Globus pallidus (tissue), 1 donor: Measurements from ENCODE around the gene COX14.
"Not testable (repeated sequence)": the region's sequence is repeated elsewhere in the genome, so short reads cannot be mapped to it uniquely, and the experiment has no call there.

ENCODE experiments used
- DNase-seq: peaks from one replicate; pipeline ENCODE4 v3.0.0-alpha.2; 2015; ENCODE audit warnings: low spot score

Gene COX14

DNA sequence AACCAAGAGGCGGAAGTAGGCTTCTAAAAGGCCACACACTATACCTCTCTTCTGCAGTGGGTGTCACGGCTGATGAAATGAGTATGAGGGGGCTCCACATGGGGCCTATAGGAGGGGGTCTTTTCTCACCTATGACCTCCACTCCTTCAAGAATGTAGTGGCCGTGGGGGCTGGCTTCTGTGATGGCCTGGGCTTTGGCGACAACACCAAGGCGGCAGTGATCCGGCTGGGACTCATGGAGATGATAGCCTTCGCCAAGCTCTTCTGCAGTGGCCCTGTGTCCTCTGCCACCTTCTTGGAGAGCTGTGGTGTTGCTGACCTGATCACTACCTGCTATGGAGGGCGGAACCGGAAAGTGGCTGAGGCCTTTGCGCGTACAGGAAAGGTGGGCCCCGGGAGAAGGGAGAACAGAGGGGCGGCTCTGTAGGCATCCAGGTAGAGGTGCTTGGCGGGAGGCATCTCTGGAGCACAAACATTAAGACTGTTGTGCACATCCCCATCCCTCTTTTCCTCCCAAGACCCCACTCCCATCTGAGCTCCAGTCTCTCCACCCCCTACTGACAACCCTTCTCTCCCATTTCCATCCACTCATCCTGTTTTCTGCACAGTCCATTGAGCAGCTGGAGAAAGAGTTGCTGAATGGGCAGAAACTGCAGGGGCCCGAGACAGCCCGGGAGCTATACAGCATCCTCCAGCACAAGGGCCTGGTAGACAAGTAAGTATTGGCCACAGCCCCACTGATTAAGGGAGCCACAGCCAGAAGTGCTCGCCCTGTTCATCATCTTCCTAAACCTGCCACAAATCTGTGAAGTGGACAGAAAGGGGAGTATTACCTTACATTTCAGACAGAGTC, 4.4 kb upstream of the COX14 start:
- no peak for DNase-seq

DNA sequence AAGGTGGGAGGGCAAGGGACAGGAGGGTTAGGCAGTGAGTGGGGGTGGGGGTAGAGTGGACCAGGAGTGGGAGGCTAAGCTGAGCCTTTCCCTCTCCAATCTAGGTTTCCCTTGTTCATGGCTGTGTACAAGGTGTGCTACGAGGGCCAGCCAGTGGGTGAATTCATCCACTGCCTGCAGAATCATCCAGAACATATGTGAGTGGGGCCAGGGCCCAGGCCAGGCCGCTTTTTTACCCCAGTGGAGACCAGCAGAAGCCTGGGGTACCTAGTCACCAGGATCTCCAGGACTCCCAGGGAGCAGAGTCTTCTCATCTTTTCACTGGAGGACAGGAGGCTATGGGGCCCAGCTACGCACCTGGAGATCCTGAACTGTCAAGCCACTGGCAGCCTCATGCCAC, 2.7 kb upstream of the COX14 start:
- DNase-seq, result no peak

DNA sequence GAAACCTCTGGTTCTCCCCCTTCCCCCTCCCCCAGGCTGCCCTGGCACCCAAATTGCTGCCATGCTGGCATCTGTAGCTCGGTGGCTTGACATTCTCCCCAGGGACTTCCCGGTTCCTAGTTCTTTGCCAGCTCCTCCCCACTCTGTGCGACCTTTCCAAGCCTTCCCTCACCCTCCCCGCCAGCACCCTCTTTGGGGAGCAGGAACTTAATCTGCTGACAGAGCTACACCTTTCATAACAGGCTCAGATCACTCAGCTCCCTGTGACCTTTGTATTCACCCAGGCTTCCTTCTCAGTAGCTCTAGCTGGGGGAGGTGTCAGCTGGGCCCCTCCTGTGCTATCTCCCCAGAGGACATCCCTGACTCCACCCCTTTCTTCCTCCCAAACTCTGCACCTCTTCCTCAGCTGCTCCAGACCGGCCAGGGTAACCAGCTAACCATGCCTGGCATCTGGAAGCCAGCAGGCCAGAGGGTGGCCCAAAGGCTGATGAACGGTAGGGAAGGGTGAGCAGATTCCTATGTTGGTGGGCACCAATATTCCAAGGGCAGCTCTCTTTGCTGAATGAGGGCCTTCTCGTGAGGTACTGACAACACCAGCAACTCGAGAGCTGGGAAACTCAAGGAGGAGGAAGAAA, 1.8 kb upstream of the COX14 start:
- DNase-seq, result no peak

DNA sequence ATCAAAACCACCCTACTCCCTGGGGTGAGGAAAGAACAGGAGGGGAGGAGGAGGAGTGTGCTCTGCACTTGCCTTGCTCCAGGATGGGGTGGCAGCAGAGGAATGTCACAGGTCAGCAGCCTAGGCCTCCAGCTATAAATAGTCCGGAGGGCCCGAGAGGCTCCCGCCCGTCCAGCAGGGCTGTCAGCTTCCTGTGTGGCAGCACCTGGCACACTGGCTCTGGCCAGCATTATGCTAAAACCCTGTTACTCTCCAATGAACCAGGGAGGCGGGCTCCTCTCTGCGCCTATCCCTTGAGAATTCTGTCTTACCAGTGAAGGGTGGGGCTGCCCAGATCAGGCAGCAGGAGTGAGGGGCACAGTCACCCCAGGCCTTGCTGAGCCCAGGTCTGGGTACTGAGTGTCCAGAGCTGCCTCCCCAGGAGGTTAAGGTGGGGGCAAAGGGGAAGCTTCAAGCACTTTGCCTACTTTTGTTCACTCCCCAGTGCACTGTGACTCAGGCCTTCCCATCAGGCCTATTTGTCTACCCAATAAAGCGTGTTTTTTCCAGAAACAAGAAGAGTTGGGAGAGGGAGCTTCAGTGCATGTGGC, 1.2 kb upstream of the COX14 start:
- no peak for DNase-seq

DNA sequence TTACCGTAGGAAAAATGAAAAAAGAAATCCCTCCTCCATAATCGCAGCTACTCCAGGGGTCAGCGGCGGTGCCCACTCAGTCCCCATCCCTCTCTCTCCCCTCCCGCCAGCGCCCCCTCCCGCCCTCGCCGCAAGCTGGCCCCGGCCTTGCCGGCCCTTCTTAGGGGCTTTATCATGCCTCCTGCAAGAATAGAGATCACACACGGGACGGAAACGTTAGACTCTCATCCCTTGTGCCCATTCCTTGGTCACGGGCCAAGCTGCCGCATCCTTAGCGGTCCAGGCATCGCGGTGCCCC, 692 bp upstream of the COX14 start:
- no peak for DNase-seq

DNA sequence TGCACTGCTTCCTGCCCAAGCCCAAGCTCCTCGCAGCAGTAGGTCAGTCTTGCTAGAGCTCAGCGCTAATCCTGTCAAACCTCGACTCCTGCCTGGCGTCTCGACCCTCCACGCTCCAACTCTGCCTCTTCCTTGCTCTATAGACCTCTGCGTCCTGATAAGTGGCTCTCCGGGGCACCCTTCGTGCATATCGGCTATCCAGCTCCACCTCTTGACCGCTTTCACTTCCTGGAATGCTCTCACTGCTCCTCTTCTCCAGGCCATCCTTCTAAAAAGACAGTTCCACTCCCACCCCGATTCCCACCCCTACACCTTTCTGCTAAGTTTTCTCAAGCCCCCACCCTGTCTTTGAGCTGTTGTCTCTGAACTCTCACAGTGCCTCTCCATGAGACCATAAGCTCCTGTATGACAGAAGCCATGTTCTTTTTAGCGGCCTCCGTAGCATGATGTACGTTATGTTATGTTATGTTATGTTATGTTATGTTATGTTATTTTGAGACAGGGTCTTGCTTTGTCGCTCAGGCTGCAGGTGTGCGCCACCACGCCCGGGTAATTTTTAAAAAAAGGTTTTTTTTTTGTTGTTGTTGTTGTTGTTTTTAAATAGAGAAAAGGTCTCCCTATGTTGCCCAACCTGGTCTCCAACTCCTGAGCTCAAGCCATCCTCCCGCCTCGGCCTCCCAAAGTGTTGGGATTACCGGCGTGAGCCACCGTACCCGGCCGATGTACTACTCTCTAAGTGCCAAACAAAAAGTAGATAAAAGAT, 601 bp downstream of the COX14 start:
- DNase-seq, result no peak

DNA sequence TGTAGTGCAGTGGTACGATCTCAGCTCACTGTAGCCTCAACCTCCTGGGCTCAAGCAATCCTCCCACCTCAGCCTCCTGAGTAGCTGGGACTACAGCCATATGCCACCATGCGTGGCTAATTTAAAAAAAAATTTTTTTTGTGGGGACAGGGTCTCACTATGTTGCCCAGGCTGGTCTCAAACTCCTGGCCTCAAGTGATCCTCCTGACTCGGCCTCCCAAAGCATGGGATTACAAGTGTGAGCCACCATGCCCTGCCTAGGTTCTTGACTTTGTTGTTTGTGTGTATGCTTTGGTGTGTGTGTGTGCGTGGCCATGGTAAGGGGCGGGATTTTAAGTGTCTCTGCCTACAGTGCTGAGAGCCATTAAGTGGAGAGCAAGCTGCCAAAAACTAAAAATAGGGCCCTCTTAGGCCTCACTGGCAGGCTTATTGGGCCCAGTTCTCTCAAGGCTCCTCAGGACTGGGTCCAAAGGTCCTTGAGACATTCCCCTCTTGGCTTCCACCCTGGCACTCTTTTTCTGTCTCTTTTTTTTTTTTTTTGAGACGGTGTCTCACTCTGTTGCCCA, 5.1 kb downstream of the COX14 start:
- DNase-seq, result peak; percentile 28

DNA sequence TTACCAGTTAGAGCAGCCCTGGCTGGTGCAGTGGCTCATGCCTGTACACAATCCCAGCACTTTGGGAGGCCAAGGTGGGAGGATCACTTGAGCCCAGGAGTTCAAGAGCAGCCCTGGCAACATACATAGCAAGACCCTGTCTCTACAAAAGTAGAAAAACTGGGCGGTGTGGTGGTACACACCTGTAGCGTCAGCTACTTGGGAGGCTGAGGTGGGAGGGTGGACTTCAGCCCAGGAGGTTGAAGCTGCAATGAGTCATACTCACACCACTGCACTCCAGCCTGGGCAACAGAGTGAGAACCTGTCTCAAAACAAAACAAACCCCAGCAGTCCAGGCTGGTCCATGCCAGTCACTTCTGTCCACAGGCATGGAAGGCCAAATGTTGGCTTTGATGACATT, 7.4 kb downstream of the COX14 start:
- DNase-seq, result no peak

DNA sequence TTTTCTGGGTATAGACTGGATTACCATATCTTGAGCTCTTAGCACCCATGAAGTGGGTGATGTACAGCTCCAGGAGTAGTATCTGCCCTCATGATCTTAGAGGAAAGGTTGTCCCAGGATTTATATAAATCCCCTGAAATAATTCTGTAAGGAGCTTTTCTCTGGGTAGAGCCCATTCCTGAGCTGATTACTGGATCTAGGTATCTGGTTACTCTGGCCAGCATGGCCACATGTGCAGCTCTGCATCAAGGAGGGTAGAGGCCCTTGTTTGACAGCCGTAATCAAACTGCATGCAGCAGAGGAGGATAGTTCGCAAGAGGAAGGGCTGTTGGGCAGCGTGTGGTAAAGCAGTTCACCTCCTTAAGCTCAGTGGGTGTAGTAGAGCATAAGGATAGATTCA, 8.5 kb downstream of the COX14 start:
- DNase-seq, result no peak

DNA sequence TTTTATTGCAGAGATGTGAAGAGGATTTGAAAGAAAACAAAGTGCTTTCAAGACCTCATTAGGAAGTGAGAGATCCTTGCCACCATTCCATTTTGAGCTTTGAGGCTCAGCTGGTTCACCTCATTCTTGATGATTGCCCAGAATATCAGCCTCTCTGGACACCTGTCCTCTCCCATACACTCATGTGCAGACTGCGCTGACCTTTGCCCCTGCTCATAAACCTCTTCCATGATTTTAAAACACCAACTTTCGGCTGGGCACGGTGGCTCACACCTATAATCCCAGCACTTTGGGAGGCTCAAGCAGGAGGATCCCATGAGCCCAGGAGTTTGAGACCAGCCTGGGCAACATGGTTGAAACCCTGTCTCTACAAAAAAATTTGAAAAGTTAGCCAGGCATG, 8.9 kb downstream of the COX14 start:
- DNase-seq, result no peak

DNA sequence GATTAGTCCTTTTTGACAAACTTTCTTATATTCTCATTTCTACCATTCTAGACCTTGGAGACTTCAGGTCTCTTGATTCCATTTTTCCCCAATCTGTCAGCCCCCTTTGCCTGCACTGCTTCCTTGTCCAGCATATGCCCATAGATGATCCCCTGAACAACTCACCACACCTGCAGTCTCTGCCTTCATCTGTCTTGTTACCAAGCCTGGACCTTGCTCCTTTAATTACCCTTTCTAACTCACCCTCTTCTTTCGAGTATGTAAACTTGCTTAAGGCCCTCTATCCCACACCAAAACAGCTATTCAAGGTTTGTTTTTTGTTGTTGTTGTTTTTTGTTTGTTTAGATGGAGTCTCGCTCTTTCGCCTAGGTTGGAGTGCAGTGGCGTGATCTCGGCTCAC, 9.6 kb downstream of the COX14 start:
- no peak for DNase-seq

DNA sequence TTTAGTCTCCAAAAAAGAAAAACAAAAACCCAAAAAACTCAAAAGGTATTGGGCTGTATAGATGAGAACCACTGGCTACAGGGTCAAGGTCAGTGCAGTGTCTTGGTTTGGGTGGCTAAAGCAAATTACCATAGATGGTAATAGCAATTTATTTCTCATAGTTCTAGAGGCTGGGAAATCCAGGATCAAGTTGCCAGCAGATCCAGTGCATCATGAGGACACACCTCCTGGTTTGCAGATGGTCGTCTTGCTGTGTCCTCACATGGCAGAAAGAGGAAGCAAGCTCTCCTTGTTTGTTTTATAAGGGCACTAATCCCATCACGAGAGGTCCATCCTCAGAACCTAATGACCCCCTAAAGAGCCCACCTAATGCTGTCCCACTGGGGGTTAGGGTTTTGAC, 11.2 kb downstream of the COX14 start:
- DNase-seq, result no peak

DNA sequence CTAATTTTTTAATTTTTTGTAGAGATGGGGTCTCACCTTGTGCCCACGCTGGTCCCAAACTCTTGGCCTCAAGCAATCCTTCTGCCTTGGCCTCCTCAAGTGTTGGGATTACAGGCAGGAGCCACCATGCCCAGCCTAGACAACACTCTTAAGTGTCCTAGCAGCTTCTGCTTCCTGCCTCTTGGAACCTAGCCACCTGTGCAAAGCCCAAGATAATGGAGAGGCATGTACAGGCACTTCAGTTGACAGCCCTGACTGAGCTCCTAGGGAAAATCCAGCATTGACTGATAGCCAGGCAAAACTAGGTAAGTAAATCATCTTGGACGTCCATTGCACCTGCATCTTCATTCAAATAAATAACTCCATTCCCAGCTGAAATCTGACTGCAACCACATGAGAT, 15.5 kb downstream of the COX14 start:
- no peak for DNase-seq

DNA sequence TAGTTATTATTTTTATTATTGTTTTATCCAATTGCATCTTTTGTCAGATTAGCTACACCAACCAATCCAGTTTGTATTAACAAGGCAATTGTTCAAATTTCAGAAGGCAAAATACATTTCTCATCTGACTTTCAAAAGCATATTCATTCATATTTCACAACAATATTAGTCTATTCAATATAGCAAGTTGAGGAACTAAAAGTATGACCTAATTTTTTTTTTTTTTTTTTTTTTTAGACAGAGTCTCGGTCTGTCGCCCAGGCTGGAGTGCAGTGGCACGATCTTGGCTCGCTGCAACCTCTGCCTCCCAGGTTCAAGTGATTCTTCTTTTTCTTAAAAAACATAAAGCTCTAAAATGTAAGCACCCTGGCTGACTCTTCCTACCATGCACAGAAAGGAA, 17.3 kb downstream of the COX14 start:
- DNase-seq, result no peak

DNA sequence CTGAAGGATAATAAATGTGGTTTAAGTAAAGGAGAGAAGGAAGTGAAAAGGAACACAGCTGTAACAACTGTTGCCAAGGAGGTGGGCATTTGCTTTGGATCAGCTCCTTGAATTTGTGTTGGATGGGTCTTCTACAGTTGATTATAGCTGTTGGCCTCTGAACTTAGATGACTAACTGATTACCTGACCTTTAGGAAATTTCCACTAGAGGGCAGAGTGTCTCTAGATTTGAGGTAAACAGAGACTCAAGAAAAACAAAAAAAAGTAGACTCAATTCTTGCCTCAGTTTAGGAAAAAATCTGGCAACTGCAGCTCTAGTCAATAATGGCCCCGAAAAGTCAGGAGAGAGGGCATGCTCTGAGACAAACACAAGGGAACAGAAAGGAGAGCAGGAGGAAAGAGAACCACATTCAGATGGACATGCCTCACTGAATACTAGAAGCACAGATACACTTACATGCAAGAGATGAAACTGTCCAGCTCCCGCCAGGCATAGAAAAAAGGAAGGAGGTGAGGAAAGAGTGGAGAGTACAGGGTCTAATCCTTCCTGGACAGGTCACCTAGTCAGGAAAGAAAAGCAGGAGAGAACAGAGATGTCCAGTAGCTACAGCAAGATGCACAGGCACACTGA, 20.6 kb downstream of the COX14 start:
- DNase-seq, result no peak

DNA sequence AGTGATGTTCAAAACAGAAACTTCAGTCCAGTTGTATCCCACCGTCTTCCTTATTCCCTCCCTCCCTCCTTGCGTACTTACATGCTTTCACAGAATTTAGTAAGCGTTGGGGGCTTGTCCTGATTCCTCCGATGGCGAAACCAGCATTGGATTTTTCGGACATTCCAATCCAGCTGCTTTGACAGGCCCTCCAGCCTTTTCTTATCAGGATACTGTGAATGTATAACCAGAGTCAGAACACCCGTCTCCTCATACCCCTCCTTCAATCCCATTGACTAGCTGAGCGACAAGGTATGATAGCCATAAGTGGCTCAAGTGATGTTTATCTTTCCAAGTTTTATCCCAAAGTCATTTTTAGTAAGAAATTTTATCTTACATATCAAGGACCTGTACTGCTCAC, 31.0 kb downstream of the COX14 start:
- DNase-seq, result no peak

DNA sequence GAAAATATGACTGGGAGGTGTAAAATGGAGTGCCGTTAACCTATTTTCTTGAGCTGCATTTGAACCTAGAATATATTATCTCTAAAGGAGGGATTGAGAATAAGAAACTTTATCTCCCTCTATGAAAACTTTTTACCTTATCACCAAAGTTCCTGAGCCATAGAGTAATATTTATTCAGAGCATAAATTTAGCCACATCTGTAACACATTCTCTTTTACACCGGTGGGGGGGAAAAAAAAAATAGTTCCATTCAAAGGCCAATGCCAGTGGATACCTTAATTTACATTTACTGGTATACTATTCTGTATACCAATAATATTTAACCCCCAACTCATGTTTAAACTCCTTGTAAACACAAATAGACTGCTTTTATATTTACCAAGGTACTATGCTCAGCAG, 33.4 kb downstream of the COX14 start:
- DNase-seq, result no peak

DNA sequence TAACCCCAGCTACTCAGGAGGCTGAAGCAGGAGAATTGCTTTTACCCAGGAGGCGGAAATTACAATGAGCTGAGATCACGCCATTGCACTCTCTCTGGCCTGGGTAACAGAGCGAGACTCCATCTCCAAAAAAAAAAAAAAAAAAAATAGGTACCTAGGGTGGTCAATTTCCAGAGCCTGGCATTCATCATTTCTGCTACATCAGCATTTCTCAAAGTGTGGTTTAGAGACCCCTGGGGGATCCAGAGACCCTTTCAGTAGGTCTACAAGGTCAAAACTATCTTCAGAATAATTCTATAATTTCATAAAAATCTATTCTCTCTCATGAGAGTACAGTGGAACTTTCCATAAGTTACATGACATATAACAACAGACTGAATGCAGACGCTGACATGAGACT, 35.2 kb downstream of the COX14 start:
- no peak for DNase-seq

DNA sequence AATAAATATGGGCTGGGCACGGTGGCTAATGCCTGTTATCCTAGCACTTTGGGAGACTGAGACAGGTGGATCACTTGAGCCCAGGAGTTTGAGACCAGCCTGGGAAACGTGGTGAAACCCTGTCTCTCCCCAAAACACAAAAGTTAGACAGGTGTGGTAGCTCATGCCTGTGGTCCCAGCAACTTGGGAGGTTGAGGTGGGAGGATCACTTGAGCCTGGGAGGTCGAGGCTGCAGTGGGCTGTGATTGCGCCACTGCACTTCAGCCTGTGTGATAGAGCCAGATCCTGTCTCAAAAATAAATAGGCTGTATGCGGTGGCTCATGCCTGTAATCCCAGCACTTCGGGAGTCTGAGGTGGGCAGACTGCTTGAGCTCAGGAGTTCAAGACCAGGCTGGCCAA, 36.0 kb downstream of the COX14 start:
- DNase-seq, result not testable (repeated sequence)

DNA sequence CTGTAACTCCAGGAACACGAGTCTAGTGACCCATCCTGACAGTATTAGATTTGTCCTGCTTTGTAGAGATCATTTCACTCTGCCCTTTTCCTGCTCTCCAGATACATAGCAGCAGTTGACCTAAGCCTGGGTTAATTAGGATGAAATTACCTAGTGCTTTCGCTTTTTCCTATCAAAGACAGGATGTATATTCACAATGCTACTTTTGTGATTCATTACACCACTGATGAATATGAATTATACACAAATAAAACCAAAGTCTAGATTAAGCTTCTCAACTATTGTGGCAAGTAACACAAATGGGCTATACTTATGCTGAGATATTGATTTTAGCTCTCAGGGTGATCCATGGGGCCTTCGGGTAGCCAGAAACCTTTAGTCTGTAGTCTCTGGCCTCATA, 37.3 kb downstream of the COX14 start:
- no peak for DNase-seq

DNA sequence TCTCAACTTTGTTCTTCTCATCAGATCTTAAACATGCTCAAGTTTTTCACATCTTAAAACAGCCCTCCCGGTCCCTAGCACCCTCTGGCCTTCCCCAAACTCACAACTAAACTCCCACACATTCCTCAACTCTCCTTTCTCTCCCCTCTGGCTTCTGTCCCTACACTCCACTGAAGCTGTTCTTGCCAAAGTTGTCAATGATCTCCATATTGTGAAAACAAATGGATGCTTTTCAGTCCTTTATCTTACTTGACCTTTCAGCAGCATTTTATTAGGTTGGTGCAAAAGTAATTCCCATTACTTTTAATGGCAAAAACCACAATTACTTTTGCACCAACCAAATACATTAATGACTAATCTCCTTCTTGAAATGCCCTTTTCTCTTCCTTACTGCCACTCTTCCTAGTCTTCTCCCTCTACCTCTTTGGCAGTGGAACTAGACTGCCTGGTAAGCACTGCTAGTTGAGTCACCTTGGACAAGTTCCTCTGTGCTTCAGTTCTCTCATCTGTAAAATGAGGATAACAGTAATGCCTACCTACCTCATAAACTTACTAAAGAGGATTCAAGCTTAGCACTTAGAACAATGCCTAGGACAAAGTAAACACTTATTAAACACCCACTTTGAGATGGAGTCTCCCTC, 39.1 kb downstream of the COX14 start:
- DNase-seq, result no peak

DNA sequence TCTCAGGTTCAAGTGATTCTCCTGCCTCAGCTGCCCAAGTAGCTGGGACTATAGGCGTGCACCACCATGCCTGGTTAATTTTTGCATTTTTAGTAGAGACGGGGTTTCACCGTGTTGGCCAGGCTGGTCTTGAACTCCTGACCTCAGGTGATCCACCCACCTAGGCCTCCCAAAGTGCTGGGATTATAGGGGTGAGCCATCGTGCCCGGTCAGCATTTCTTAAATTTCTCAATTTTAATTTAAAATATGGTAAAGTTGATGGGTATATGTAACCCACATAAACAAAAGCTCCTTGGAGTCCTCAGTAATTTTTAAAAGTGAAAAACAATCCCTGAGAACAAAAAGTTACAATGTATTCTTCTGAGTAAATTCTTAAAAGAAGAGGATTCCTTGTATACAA, 42.9 kb downstream of the COX14 start:
- DNase-seq, result not testable (repeated sequence)
